ENCODE measurements around the gene DPY30. TPM values are rescaled to one million over a fixed set of nuclear protein-coding genes. Genes with fewer than 3 reads are reported as not detected.
A peak's percentile ranks its signal among the peaks of the same experiment; 100 is the strongest.

Gene DPY30
- total and polyA plus RNA-seq, 7 experiments from 2014 or later = 21.4 to 169 (median 52.1) TPM

GRCh38 chr2:32007121-32007391, 32.5 kb downstream of the DPY30 start:
- Histone ChIP-seq H3K27ac (ENCODE audit: low read depth, low read length) (no peak overlapping the region), H3K9me3 (ENCODE audit: control insufficient read depth in 2 of 3, low read length in 3 of 3) (no peaks in the 10 kb centered on the region), H3K36me3 (ENCODE audit: control insufficient read depth in 2 of 3, insufficient read depth in 3 of 3, low read length in 3 of 3) (peaks cover 0 to 3% (median 0%) of the 10 kb centered on the region in 3 experiments), H3K4me3 (ENCODE audit: low read length) (no peak overlapping the region), H3K4me1 (ENCODE audit: control insufficient read depth in 2 of 2, insufficient read depth in 2 of 2, low read length in 2 of 2) (peaks cover 28 to 40% of the 10 kb centered on the region in 2 donors), H3K27me3 (ENCODE audit: control insufficient read depth in 2 of 2, insufficient read depth in 2 of 2, low read length in 2 of 2) (no peaks in the 10 kb centered on the region)
- H3K36me3 Mint-ChIP-seq = peaks cover 0 to 12% (median 8%) of the 10 kb centered on the region in 5 donors
- no peak for DNase-seq
- ChIA-PET CTCF (no interaction called here), POLR2A (interaction anchor here (0.6 kb wide), 1 partner anchor 137 kb away, joined by 3 read pairs; no protein-coding TSS in a partner anchor)
- peaks cover 52 to 78% (median 72%) of the 10 kb centered on the region in 7 donors for H3K4me1 Mint-ChIP-seq
- no peaks in the 10 kb centered on the region for H3K9me3 Mint-ChIP-seq
- H3K27me3 Mint-ChIP-seq = peaks cover 0 to 3% (median 0%) of the 10 kb centered on the region in 5 donors
- intact Hi-C loops (cut with micrococcal nuclease) = loop anchor here in 1 of 2 donors (5.0 kb wide), 3 partner anchors 70 to 1470 kb away; partner anchors contain the start of gene RASGRP3
- peak overlapping the region in 9 of 10 donors; percentile 1 to 87 (median 16) for H3K4me3 Mint-ChIP-seq
- no peak for ATAC-seq
- H3K27ac Mint-ChIP-seq = no peak overlapping the region

GRCh38 chr2:32005371-32005976, 34.1 kb downstream of the DPY30 start:
- Histone ChIP-seq H3K4me1 (ENCODE audit: control insufficient read depth in 2 of 2, insufficient read depth in 2 of 2, low read length in 2 of 2) (peaks cover 19 to 32% of the 10 kb centered on the region in 2 donors), H3K36me3 (ENCODE audit: control insufficient read depth in 2 of 3, insufficient read depth in 3 of 3, low read length in 3 of 3) (no peaks in the 10 kb centered on the region), H3K4me3 (ENCODE audit: low read length) (no peak overlapping the region), H3K27ac (ENCODE audit: low read depth, low read length) (no peak overlapping the region), H3K9me3 (ENCODE audit: control insufficient read depth in 2 of 3, low read length in 3 of 3) (no peaks in the 10 kb centered on the region), H3K27me3 (ENCODE audit: control insufficient read depth in 2 of 2, insufficient read depth in 2 of 2, low read length in 2 of 2) (no peaks in the 10 kb centered on the region)
- H3K4me3 Mint-ChIP-seq = peak overlapping the region in 9 of 10 donors; percentile 8 to 84 (median 45)
- peaks cover 50 to 72% (median 66%) of the 10 kb centered on the region in 7 donors for H3K4me1 Mint-ChIP-seq
- H3K27ac Mint-ChIP-seq = no peak overlapping the region
- H3K36me3 Mint-ChIP-seq = peaks cover 0 to 15% (median 8%) of the 10 kb centered on the region in 5 donors
- no peak for DNase-seq
- no peaks in the 10 kb centered on the region for H3K27me3 Mint-ChIP-seq
- intact Hi-C loops (cut with micrococcal nuclease) = loop anchor here in 1 of 2 donors (5.0 kb wide), 3 partner anchors 68 to 1472 kb away; partner anchors contain the start of gene RASGRP3
- ChIA-PET CTCF (no interaction called here), POLR2A (no interaction called here)
- ATAC-seq = no peak
- H3K9me3 Mint-ChIP-seq = no peaks in the 10 kb centered on the region

- Histone ChIP-seq H3K4me1 (ENCODE audit: control insufficient read depth in 2 of 2, insufficient read depth in 2 of 2, low read length in 2 of 2) (peaks cover 19 to 32% of the 10 kb centered on the region in 2 donors), H3K9me3 (ENCODE audit: control insufficient read depth in 2 of 3, low read length in 3 of 3) (no peaks in the 10 kb centered on the region), H3K27ac (ENCODE audit: low read depth, low read length) (no peak overlapping the region), H3K4me3 (ENCODE audit: low read length) (no peak overlapping the region), H3K36me3 (ENCODE audit: control insufficient read depth in 2 of 3, insufficient read depth in 3 of 3, low read length in 3 of 3) (no peaks in the 10 kb centered on the region), H3K27me3 (ENCODE audit: control insufficient read depth in 2 of 2, insufficient read depth in 2 of 2, low read length in 2 of 2) (no peaks in the 10 kb centered on the region)
- Mint-ChIP-seq H3K36me3 (peaks cover 0 to 19% (median 8%) of the 10 kb centered on the region in 5 donors), H3K4me1 (peaks cover 53 to 81% (median 73%) of the 10 kb centered on the region in 7 donors), H3K27ac (peak overlapping the region in 1 of 9 donors; percentile 32), H3K27me3 (no peaks in the 10 kb centered on the region), H3K4me3 (peak overlapping the region in 4 of 10 donors; percentile 14 to 40 (median 28)), H3K9me3 (peaks cover 0 to 3% (median 0%) of the 10 kb centered on the region in 11 donors)
- ChIA-PET POLR2A (interaction anchor here (1.6 kb wide), 1 partner anchor 60 kb away, joined by 3 read pairs; the partner anchor contains the start of gene SPAST), CTCF (interaction anchor here (1.1 kb wide), 1 partner anchor 100 kb away, joined by 3 read pairs; no protein-coding TSS in a partner anchor)
- no peak for DNase-seq
- ATAC-seq = no peak
- intact Hi-C loops (cut with micrococcal nuclease) = no loop called here
Measured at GRCh38 chr2:32003791-32004190, 35.8 kb downstream of the DPY30 start.

GRCh38 chr2:32002406-32002805, 37.2 kb downstream of the DPY30 start:
- Mint-ChIP-seq H3K27ac (no peak overlapping the region), H3K27me3 (no peaks in the 10 kb centered on the region), H3K36me3 (peaks cover 0 to 20% (median 8%) of the 10 kb centered on the region in 5 donors), H3K9me3 (peaks cover 0 to 3% (median 0%) of the 10 kb centered on the region in 11 donors), H3K4me3 (no peak overlapping the region), H3K4me1 (peaks cover 53 to 80% (median 74%) of the 10 kb centered on the region in 7 donors)
- POLR2A ChIA-PET = no interaction called here
- no peak for DNase-seq
- Histone ChIP-seq H3K27me3 (ENCODE audit: control insufficient read depth in 2 of 2, insufficient read depth in 2 of 2, low read length in 2 of 2) (no peaks in the 10 kb centered on the region), H3K4me1 (ENCODE audit: control insufficient read depth in 2 of 2, insufficient read depth in 2 of 2, low read length in 2 of 2) (peaks cover 16 to 36% of the 10 kb centered on the region in 2 donors), H3K27ac (ENCODE audit: low read depth, low read length) (no peak overlapping the region), H3K4me3 (ENCODE audit: low read length) (no peak overlapping the region), H3K36me3 (ENCODE audit: control insufficient read depth in 2 of 3, insufficient read depth in 3 of 3, low read length in 3 of 3) (no peaks in the 10 kb centered on the region), H3K9me3 (ENCODE audit: control insufficient read depth in 2 of 3, low read length in 3 of 3) (no peaks in the 10 kb centered on the region)
- intact Hi-C loops (cut with micrococcal nuclease) = no loop called here
- CTCF ChIA-PET = no interaction called here
- no peak for ATAC-seq

- no peak for DNase-seq
- ChIA-PET CTCF (no interaction called here), POLR2A (no interaction called here)
- Mint-ChIP-seq H3K27ac (peak overlapping the region in 3 of 9 donors; percentile 19 to 55 (median 42)), H3K4me3 (peak overlapping the region in 2 of 10 donors; percentile 24 to 44), H3K36me3 (peaks cover 0 to 19% (median 3%) of the 10 kb centered on the region in 5 donors), H3K9me3 (peaks cover 0 to 3% (median 0%) of the 10 kb centered on the region in 11 donors), H3K4me1 (peaks cover 44 to 74% (median 69%) of the 10 kb centered on the region in 7 donors), H3K27me3 (no peaks in the 10 kb centered on the region)
- no peak overlapping the region for H3K27ac ChIP-seq (ENCODE audit: low read depth, low read length)
- no peaks in the 10 kb centered on the region for H3K9me3 ChIP-seq (ENCODE audit: control insufficient read depth in 2 of 3, low read length in 3 of 3)
- ATAC-seq = no peak
- no peak overlapping the region for H3K4me3 ChIP-seq (ENCODE audit: low read length)
- H3K36me3 ChIP-seq (ENCODE audit: control insufficient read depth in 2 of 3, insufficient read depth in 3 of 3, low read length in 3 of 3) = no peaks in the 10 kb centered on the region
- intact Hi-C loops (cut with micrococcal nuclease) = no loop called here
- peaks cover 13 to 17% of the 10 kb centered on the region in 2 donors for H3K4me1 ChIP-seq (ENCODE audit: control insufficient read depth in 2 of 2, insufficient read depth in 2 of 2, low read length in 2 of 2)
- H3K27me3 ChIP-seq (ENCODE audit: control insufficient read depth in 2 of 2, insufficient read depth in 2 of 2, low read length in 2 of 2) = no peaks in the 10 kb centered on the region
Measured at GRCh38 chr2:31999438-31999837, 40.2 kb downstream of the DPY30 start.

GRCh38 chr2:31998731-31999383, 40.7 kb downstream of the DPY30 start:
- intact Hi-C loops (cut with micrococcal nuclease) = no loop called here
- DNase-seq = no peak
- H3K36me3 Mint-ChIP-seq = peaks cover 0 to 16% (median 3%) of the 10 kb centered on the region in 5 donors
- ChIA-PET CTCF (no interaction called here), POLR2A (no interaction called here)
- H3K4me3 Mint-ChIP-seq = peak overlapping the region in 7 of 10 donors; percentile 0 to 58 (median 5)
- Histone ChIP-seq H3K36me3 (ENCODE audit: control insufficient read depth in 2 of 3, insufficient read depth in 3 of 3, low read length in 3 of 3) (no peaks in the 10 kb centered on the region), H3K4me1 (ENCODE audit: control insufficient read depth in 2 of 2, insufficient read depth in 2 of 2, low read length in 2 of 2) (peaks cover 13 to 17% of the 10 kb centered on the region in 2 donors), H3K27ac (ENCODE audit: low read depth, low read length) (no peak overlapping the region), H3K4me3 (ENCODE audit: low read length) (no peak overlapping the region), H3K27me3 (ENCODE audit: control insufficient read depth in 2 of 2, insufficient read depth in 2 of 2, low read length in 2 of 2) (no peaks in the 10 kb centered on the region), H3K9me3 (ENCODE audit: control insufficient read depth in 2 of 3, low read length in 3 of 3) (no peaks in the 10 kb centered on the region)
- peak overlapping the region in 5 of 9 donors; percentile 0 to 45 (median 14) for H3K27ac Mint-ChIP-seq
- H3K27me3 Mint-ChIP-seq = no peaks in the 10 kb centered on the region
- ATAC-seq = peak; percentile 57
- peaks cover 0 to 3% (median 0%) of the 10 kb centered on the region in 11 donors for H3K9me3 Mint-ChIP-seq
- peaks cover 41 to 69% (median 63%) of the 10 kb centered on the region in 7 donors for H3K4me1 Mint-ChIP-seq

Measured in naive thymus-derived CD4-positive, alpha-beta T cell (primary cell).